A673 (cell line): ENCODE results near the gene BBX. TPM values are rescaled to one million over a fixed set of nuclear protein-coding genes. Genes with fewer than 3 reads are reported as not detected.

Experiments
- BruUV-seq: library from RNA; stranded (reverse); fragments of 400-500 nt; replicated peaks from 2 replicates; lab custom pipeline; 2021; lab: Mats Ljungman, UMichigan
- CTCF ChIA-PET: fragments of 300-600 bp; sonication (Branson Sonifier 250); formaldehyde crosslinking; loops from one replicate; lab custom pipeline; 2022; ENCODE audit warnings: antibody characterized with exemption; lab: Charles Lee
- POLR2A ChIA-PET: fragments of 300-600 bp; sonication (Branson Sonifier 250); formaldehyde crosslinking; loops from one replicate; lab custom pipeline; 2022; ENCODE audit warnings: antibody characterized with exemption; ENCODE audit not compliant: low non-redundant PET; lab: Charles Lee
- DNase-seq: peaks from one replicate; pipeline ENCODE4 v3.0.0-alpha.2; 2015; ENCODE audit warnings: low spot score
- H3K27ac ChIP-seq: fragments of 200-600 bp; sonication (generic); 2 replicates; pipeline ENCODE4 v1.5.1; 2016; ENCODE audit warnings: mixed run types, low read depth, mild to moderate bottlenecking, mixed read lengths, antibody characterized with exemption, low read length; ENCODE audit not compliant: poor library complexity, severe bottlenecking
- H3K27me3 ChIP-seq: fragments of 200-600 bp; sonication (generic); replicated peaks from 2 replicates; pipeline ENCODE4 v1.6.1; 2017; ENCODE audit warnings: mixed run types, low read depth, mild to moderate bottlenecking, mixed read lengths, antibody characterized with exemption, low read length; ENCODE audit not compliant: insufficient read depth, poor library complexity
- H3K36me3 ChIP-seq: fragments of 200-600 bp; sonication (generic); 2 replicates; pipeline ENCODE4 v1.6.1; 2016; ENCODE audit warnings: mixed run types, mild to moderate bottlenecking, mixed read lengths, antibody characterized with exemption, low read length; ENCODE audit not compliant: insufficient read depth, poor library complexity, severe bottlenecking
- H3K4me1 ChIP-seq: fragments of 200-600 bp; sonication (generic); 2 replicates; pipeline ENCODE4 v1.6.1; 2017; ENCODE audit warnings: mixed run types, mild to moderate bottlenecking, mixed read lengths, antibody characterized with exemption, low read length; ENCODE audit not compliant: insufficient read depth, poor library complexity, severe bottlenecking
- H3K4me3 ChIP-seq: fragments of 200-600 bp; sonication (generic); 2 replicates; pipeline ENCODE4 v1.5.1; 2016; ENCODE audit warnings: low read depth, mixed run types, mild to moderate bottlenecking, mixed read lengths, low read length; ENCODE audit not compliant: poor library complexity, severe bottlenecking
- H3K9me3 ChIP-seq: fragments of 200-600 bp; sonication (generic); 2 replicates; pipeline ENCODE4 v1.6.1; 2016; ENCODE audit warnings: mixed run types, low read depth, mild to moderate bottlenecking, mixed read lengths, antibody characterized with exemption, low read length; ENCODE audit not compliant: poor library complexity, severe bottlenecking
- CTCF ChIP-seq: fragments of 300-800, 200-600 bp; sonication (generic); conservative IDR thresholded peaks from 2 replicates; pipeline ENCODE4 v1.5.1; 2017; ENCODE audit warnings: low read depth, mild to moderate bottlenecking, antibody characterized with exemption, low read length, moderate library complexity, mixed read lengths
- EZH2 ChIP-seq: fragments of 200-600 bp; sonication (generic); IDR thresholded peaks from 2 replicates; pipeline ENCODE4 v1.6.1; 2017; ENCODE audit warnings: borderline replicate concordance, low read depth, mild to moderate bottlenecking, mixed read lengths, antibody characterized with exemption, low read length; ENCODE audit not compliant: poor library complexity, severe bottlenecking
- intact Hi-C: fragments of 100-400 bp; cut with micrococcal nuclease; formaldehyde crosslinking; loops from one replicate; pipeline ENCODE4 v1.10.0; 2022; ENCODE audit not compliant: unreplicated experiment
- total RNA-seq: library from RNA; stranded (reverse); gene quantifications from 2 replicates; pipeline ENCODE4 v1.2.3, GENCODE V29; 2021

Gene BBX
- total RNA-seq, 1 experiment from 2014 or later, result 28.9 TPM

GRCh38 chr3:107506458-107506857, 16.3 kb upstream of the BBX start:
- H3K4me1 ChIP-seq, result no peaks in the 10 kb centered on the region
- ChIA-PET CTCF (no interaction called here), POLR2A (no interaction called here)
- TF ChIP-seq CTCF (no peak), EZH2 (no peak)
- no peak overlapping the region for H3K27ac ChIP-seq
- H3K9me3 ChIP-seq, result no peaks in the 10 kb centered on the region
- H3K36me3 ChIP-seq, result no peaks in the 10 kb centered on the region
- no peak overlapping the region for H3K4me3 ChIP-seq
- H3K27me3 ChIP-seq, result no peaks in the 10 kb centered on the region
- intact Hi-C loops, result no loop called here
- DNase-seq, result no peak
- BruUV-seq, result no TSS peak

GRCh38 chr3:107508331-107508730, 14.4 kb upstream of the BBX start:
- Histone ChIP-seq H3K27me3 (no peaks in the 10 kb centered on the region), H3K9me3 (no peaks in the 10 kb centered on the region), H3K4me1 (no peaks in the 10 kb centered on the region), H3K27ac (no peak overlapping the region), H3K4me3 (no peak overlapping the region), H3K36me3 (no peaks in the 10 kb centered on the region)
- ChIA-PET CTCF (no interaction called here), POLR2A (no interaction called here)
- TF ChIP-seq EZH2 (no peak), CTCF (no peak)
- no TSS peak for BruUV-seq
- DNase-seq, result no peak
- intact Hi-C loops, result no loop called here

GRCh38 chr3:107512108-107512507, 10.7 kb upstream of the BBX start:
- peaks cover 6% of the 10 kb centered on the region for H3K27me3 ChIP-seq
- no peaks in the 10 kb centered on the region for H3K4me1 ChIP-seq
- H3K4me3 ChIP-seq, result no peak overlapping the region
- BruUV-seq, result no TSS peak
- TF ChIP-seq CTCF, result no peak
- no peak for TF ChIP-seq EZH2
- H3K36me3 ChIP-seq, result no peaks in the 10 kb centered on the region
- H3K9me3 ChIP-seq, result no peaks in the 10 kb centered on the region
- intact Hi-C loops, result no loop called here
- DNase-seq, result no peak
- CTCF ChIA-PET, result no interaction called here
- POLR2A ChIA-PET, result no interaction called here
- no peak overlapping the region for H3K27ac ChIP-seq
